Prostate gland (tissue), 2 donors: ENCODE measurements around the gene ZNF561.

ENCODE experiments used
- POLR2A ChIP-seq: fragments of 450-650 bp; IDR thresholded peaks from one replicate; pipeline ENCODE4 v1.6.1; 2016; ENCODE audit warnings: antibody characterized with exemption, mild to moderate bottlenecking
- POLR2AphosphoS5 ChIP-seq: sonication (generic); formaldehyde crosslinking; IDR thresholded peaks from one replicate; pipeline ENCODE4 v1.6.1; 2017; ENCODE audit warnings: antibody characterized with exemption
- TF ChIP-seq, protein P1 (sequence below), 4 experiments: fragments of 200-600 bp in 2 of 4; fragments of 450-650 bp in 2 of 4; sonication (generic) in 2 of 4; IDR thresholded peaks; 1 replicate in 3 of 4; 2 replicates in 1 of 4; pipeline ENCODE4 v1.5.1; 2016 to 2019; ENCODE audit warnings: antibody characterized with exemption in 4 of 4, mild to moderate bottlenecking in 2 of 4, moderate library complexity in 2 of 4

DNA sequence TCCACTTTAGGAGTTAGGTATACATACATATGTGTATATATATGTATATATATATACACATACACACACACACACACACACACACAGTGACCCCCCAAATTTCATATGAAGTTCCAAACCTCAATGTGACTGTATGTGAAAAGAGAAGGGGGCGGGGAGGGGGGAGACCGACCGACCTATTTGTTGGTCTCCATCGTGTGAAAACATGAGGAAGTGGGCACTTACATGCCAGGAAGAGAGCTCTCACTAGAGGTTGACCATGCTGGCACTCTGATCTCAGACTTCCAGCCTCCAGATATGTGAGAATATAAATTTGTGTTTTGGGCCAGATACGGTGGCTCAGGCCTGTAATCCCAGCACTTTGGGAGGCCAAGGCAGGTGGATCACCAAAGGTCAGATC, 29.3 kb upstream of the ZNF561 start:
- TF ChIP-seq, protein P1, sequence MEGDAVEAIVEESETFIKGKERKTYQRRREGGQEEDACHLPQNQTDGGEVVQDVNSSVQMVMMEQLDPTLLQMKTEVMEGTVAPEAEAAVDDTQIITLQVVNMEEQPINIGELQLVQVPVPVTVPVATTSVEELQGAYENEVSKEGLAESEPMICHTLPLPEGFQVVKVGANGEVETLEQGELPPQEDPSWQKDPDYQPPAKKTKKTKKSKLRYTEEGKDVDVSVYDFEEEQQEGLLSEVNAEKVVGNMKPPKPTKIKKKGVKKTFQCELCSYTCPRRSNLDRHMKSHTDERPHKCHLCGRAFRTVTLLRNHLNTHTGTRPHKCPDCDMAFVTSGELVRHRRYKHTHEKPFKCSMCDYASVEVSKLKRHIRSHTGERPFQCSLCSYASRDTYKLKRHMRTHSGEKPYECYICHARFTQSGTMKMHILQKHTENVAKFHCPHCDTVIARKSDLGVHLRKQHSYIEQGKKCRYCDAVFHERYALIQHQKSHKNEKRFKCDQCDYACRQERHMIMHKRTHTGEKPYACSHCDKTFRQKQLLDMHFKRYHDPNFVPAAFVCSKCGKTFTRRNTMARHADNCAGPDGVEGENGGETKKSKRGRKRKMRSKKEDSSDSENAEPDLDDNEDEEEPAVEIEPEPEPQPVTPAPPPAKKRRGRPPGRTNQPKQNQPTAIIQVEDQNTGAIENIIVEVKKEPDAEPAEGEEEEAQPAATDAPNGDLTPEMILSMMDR (IDR thresholded peaks at IDR 0.05), result no peak
- TF ChIP-seq POLR2A (no peak), POLR2AphosphoS5 (no peak)
